HepG2 (cell line): ENCODE measurements around the gene HSP90AB1. TPM values are rescaled to one million over a fixed set of nuclear protein-coding genes. Genes with fewer than 3 reads are reported as not detected.

Experiments used
- ATAC-seq: fragments of 200-7000 bp; cut with Tn5 transposase; 3 replicates; pipeline ENCODE4 v1.9.1; 2020; ENCODE audit warnings: mild to moderate bottlenecking, moderate library complexity
- BruUV-seq: library from RNA; stranded (reverse); fragments of 400-500 nt; replicated peaks from 2 replicates; lab custom pipeline; 2021; lab: Mats Ljungman, UMichigan
- CTCF ChIA-PET: fragments of 300-600 bp; formaldehyde crosslinking; extraction: SDS; loops from one replicate; lab custom pipeline; 2021; ENCODE audit warnings: low total read pairs, inconsistent platforms, low intra/inter-chr PET ratio; lab: Yijun Ruan, JAX
- POLR2A ChIA-PET: fragments of 350-600 bp; sonication (Branson Sonifier 250); formaldehyde crosslinking; loops from one replicate; lab custom pipeline; 2020; ENCODE audit warnings: antibody characterized with exemption, inconsistent platforms; lab: Yijun Ruan, JAX
- DNase-seq: peaks from one replicate; pipeline ENCODE4 v3.0.0-alpha.2; 2015; ENCODE audit warnings: low spot score
- FAIRE-seq: peaks from 3 replicates; lab custom pipeline; 2011; peaks lifted over from hg19 to GRCh38; lab: Jason Lieb, UNC
- H2AFZ ChIP-seq: one replicate; pipeline ENCODE4 v1.6.1; 2011; ENCODE audit warnings: low read length, inconsistent platforms
- H3K27ac ChIP-seq: fragments of 300-600 bp; 3 replicates; pipeline ENCODE4 v1.8.0; 2011; ENCODE audit warnings: mixed run types, mild to moderate bottlenecking, mixed read lengths, low read length, inconsistent platforms; ENCODE audit not compliant: insufficient read depth; ENCODE audit errors: extremely low read length
- H3K27me3 ChIP-seq, 2 experiments: fragments of 200-600 bp in 1 of 2; 2 replicates in 1 of 2; 3 replicates in 1 of 2; pipeline versions ENCODE4 v1.6.0 to v1.8.0; 2011; ENCODE audit warnings: low read length in 2 of 2, mild to moderate bottlenecking in 2 of 2, moderate library complexity in 2 of 2, inconsistent platforms in 1 of 2; ENCODE audit not compliant: insufficient read depth in 2 of 2, control insufficient read depth in 1 of 2
- H3K36me3 ChIP-seq, 2 experiments: fragments of 200-600 bp in 1 of 2; replicated peaks in 1 of 2; 2 replicates in 1 of 2; 3 replicates in 1 of 2; pipeline versions ENCODE4 v1.5.1 to v1.8.0; 2011; ENCODE audit warnings: low read length in 2 of 2, inconsistent platforms in 1 of 2; ENCODE audit not compliant: insufficient read depth in 2 of 2, control insufficient read depth in 1 of 2
- H3K4me1 ChIP-seq: 2 replicates; pipeline ENCODE4 v1.5.1; 2012; ENCODE audit warnings: low read length, inconsistent platforms; ENCODE audit not compliant: insufficient read depth
- H3K4me2 ChIP-seq: 2 replicates; pipeline ENCODE4 v1.6.0; 2011; ENCODE audit warnings: low read depth, low read length, inconsistent platforms
- H3K4me3 ChIP-seq, 3 experiments: fragments of 200-600 bp in 1 of 3; sonication (generic), shearing (Covaris generic) in 1 of 3; replicated peaks in 1 of 3; 2 replicates each; pipeline ENCODE4 v1.5.1; 2011 to 2016; ENCODE audit warnings: low read length in 3 of 3, inconsistent platforms in 2 of 3, low read depth in 2 of 3, mild to moderate bottlenecking in 2 of 3, control low read depth in 1 of 3, mixed read lengths in 1 of 3; ENCODE audit not compliant: insufficient read depth in 1 of 3
- H3K79me2 ChIP-seq: one replicate; pipeline ENCODE4 v1.6.1; 2011; ENCODE audit warnings: low read length, inconsistent platforms; ENCODE audit not compliant: insufficient read depth
- H3K9ac ChIP-seq: 2 replicates; pipeline ENCODE4 v1.6.0; 2011; ENCODE audit warnings: mild to moderate bottlenecking, low read depth, low read length, inconsistent platforms; ENCODE audit not compliant: insufficient read depth
- H3K9me3 ChIP-seq: 2 replicates; pipeline ENCODE4 v1.5.1; 2012; ENCODE audit warnings: mild to moderate bottlenecking, low read length
- H4K20me1 ChIP-seq: 2 replicates; pipeline ENCODE4 v1.6.0; 2011; ENCODE audit warnings: inconsistent platforms, mild to moderate bottlenecking, low read length, moderate library complexity; ENCODE audit not compliant: insufficient read depth
- ERF ChIP-seq: IDR thresholded peaks from 2 replicates; pipeline ENCODE4 v1.6.1; 2018; ENCODE audit warnings: missing biosample characterization, missing genetic modification reagents
- FOXK2 ChIP-seq: fragments of 450-650 bp; IDR thresholded peaks from 2 replicates; pipeline ENCODE4 v1.6.1; 2016
- KLF13 ChIP-seq: sonication (generic); formaldehyde crosslinking; IDR thresholded peaks from 2 replicates; pipeline ENCODE4 v1.4.0; 2020; ENCODE audit warnings: mild to moderate bottlenecking, missing genetic modification reagents
- NFAT5 ChIP-seq: sonication (generic); formaldehyde crosslinking; IDR thresholded peaks from 2 replicates; pipeline ENCODE4 v1.4.0; 2020; ENCODE audit warnings: missing genetic modification reagents
- PCBP1 ChIP-seq: fragments of 200-400 bp; formaldehyde crosslinking; IDR thresholded peaks from 2 replicates; pipeline ENCODE4 v1.6.1; 2017; ENCODE audit warnings: mild to moderate bottlenecking, low read depth, low read length, borderline replicate concordance
- TBX3 ChIP-seq: fragments of 450-650 bp; IDR thresholded peaks from 2 replicates; pipeline ENCODE4 v1.6.1; 2017; ENCODE audit warnings: antibody characterized with exemption, mild to moderate bottlenecking, inconsistent platforms, borderline replicate concordance
- ZBTB3 ChIP-seq: sonication (generic); formaldehyde crosslinking; IDR thresholded peaks from 2 replicates; pipeline ENCODE4 v1.4.0; 2020; ENCODE audit warnings: low read depth, mild to moderate bottlenecking, moderate library complexity, missing genetic modification reagents, borderline replicate concordance
- ZFAT ChIP-seq: sonication (generic); formaldehyde crosslinking; conservative IDR thresholded peaks from 2 replicates; pipeline ENCODE4 v1.8.1; 2023; ENCODE audit warnings: missing genetic modification reagents, inconsistent platforms
- WGBS: methylation state at CpG from one replicate; pipeline ENCODE4 v1.1.6; 2017; ENCODE audit warnings: low lambda C conversion rate; 5-methylcytosine and 5-hydroxymethylcytosine counted together
- in situ Hi-C: cut with HindIII; loops from 2 replicates; pipeline ENCODE4 v1.10.0; 2017; ENCODE audit warnings: low pct_unique_long_range_greater_than_20kb; ENCODE audit not compliant: extremely low pct_ligation_motif_present
- intact Hi-C: fragments of 100-400 bp; cut with micrococcal nuclease; formaldehyde crosslinking; loops from one replicate; pipeline ENCODE4 v1.10.0; 2022; ENCODE audit not compliant: unreplicated experiment
- polyA plus RNA-seq, 8 experiments: library from polyadenylated mRNA; depleted of rRNA in 3 of 8; stranded (reverse) in 7 of 8; unstranded in 1 of 8; fragments of >200 nt; fragmentation: Illumina TruSeq in 4 of 8; extraction: Trizol in 4 of 8; gene quantifications; 2 replicates each; pipeline versions ENCODE4 v1.2.1 to v1.2.3, GENCODE V29; 2011 to 2016; ENCODE audit warnings: low read depth in 4 of 8, missing spikeins in 1 of 8, mixed read lengths in 1 of 8; ENCODE audit not compliant: insufficient read depth in 1 of 8
- total RNA-seq, 5 experiments: library from RNA; depleted of rRNA; stranded (reverse); fragments of >200 nt; fragmentation: Illumina TruSeq; extraction: Trizol; gene quantifications; 2 replicates each; pipeline ENCODE4 v1.2.3, GENCODE V29; 2016; ENCODE audit warnings: low read depth in 1 of 5

The HSP90AB1 gene
- total and polyA plus RNA-seq, 2 of the 13 experiments (the other 11 are each of a cell fraction or from before 2014, with no cell fraction given), result 1,325 to 1,472 TPM

DNA sequence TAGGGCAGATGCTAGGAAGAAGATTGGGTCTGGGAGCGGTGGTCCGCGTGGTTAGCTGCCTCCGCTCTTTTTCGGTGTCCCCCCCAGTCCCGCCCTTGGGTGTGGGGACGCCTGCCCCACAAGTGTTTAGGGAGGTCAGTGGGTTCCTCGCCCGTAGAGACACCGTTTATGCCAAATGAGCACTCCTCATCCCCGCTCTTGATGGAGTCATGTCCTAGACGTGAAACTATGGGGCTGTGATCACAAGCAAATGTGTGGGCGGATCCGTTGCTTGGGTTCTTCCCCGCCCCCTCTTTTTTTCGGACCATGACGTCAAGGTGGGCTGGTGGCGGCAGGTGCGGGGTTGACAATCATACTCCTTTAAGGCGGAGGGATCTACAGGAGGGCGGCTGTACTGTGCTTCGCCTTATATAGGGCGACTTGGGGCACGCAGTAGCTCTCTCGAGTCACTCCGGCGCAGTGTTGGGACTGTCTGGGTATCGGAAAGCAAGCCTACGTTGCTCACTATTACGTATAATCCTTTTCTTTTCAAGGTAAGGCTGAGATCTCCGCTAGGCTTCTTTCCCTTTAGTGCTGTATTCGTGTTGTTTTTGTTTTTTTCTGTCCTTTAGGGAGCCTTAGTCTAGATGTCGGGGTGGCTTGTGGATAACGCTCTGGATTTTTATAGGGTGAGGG lies at the start of gene HSP90AB1 (continued):
- TF ChIP-seq NFAT5, result peak; percentile 92
- TF ChIP-seq TBX3, result no peak

DNA sequence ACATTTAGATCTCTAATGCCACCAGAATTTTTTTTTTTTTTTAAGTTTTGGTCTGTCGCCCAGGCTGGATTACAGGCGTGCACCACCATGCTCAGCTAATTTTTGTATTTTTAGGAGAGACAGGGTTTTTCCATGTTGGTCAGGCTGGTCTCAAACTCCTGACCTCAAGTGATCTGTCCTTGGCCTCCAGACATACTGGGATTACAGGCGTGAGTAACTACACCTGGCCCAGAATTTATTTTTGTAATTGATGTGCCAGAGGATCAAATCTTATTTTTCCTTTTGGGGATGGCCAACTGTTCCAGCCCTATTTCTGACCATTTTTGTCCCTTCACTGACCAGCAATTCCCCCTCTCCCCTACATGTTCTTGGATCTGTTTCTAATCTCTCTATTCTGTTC lies 48.2 kb upstream of the HSP90AB1 start:
- Histone ChIP-seq H3K4me1 (peaks cover 47% of the 10 kb centered on the region), H3K27me3 (peaks cover 0 to 5% of the 10 kb centered on the region in 2 experiments; a peak in 2 of 5 replicates), H3K27ac (no peak overlapping the region), H3K79me2 (no peaks in the 10 kb centered on the region), H3K9me3 (no peaks in the 10 kb centered on the region), H4K20me1 (no peaks in the 10 kb centered on the region), H3K36me3 (no peaks in the 10 kb centered on the region), H3K9ac (no peak overlapping the region), H3K4me3 (no peak overlapping the region), H2AFZ (no peak overlapping the region), H3K4me2 (no peak overlapping the region)
- no TSS peak for BruUV-seq
- ATAC-seq (no peak), FAIRE-seq (no peak), DNase-seq (no peak)
- in situ Hi-C loops, result no loop called here
- ChIA-PET CTCF (no interaction called here), POLR2A (no interaction called here)
- WGBS, result 46% methylated on average over 3 of the region's 3 CpGs
- TF ChIP-seq PCBP1 (no peak), ERF (CRISPR knock-in tag) (no peak), FOXK2 (no peak), ZBTB3 (CRISPR knock-in tag) (no peak), KLF13 (CRISPR knock-in tag) (no peak), ZFAT (CRISPR knock-in tag) (no peak)
- intact Hi-C loops, result no loop called here
